ENCODE results near the gene CUX1. TPM values are rescaled to one million over a fixed set of nuclear protein-coding genes. Genes with fewer than 3 reads are reported as not detected.
A peak's percentile ranks its signal among the peaks of the same experiment; 100 is the strongest.

The CUX1 gene
- total and polyA plus RNA-seq, 2 of the 13 experiments (the other 11 are each of a cell fraction or from before 2014, with no cell fraction given) = 13.7 to 14.9 TPM

DNA sequence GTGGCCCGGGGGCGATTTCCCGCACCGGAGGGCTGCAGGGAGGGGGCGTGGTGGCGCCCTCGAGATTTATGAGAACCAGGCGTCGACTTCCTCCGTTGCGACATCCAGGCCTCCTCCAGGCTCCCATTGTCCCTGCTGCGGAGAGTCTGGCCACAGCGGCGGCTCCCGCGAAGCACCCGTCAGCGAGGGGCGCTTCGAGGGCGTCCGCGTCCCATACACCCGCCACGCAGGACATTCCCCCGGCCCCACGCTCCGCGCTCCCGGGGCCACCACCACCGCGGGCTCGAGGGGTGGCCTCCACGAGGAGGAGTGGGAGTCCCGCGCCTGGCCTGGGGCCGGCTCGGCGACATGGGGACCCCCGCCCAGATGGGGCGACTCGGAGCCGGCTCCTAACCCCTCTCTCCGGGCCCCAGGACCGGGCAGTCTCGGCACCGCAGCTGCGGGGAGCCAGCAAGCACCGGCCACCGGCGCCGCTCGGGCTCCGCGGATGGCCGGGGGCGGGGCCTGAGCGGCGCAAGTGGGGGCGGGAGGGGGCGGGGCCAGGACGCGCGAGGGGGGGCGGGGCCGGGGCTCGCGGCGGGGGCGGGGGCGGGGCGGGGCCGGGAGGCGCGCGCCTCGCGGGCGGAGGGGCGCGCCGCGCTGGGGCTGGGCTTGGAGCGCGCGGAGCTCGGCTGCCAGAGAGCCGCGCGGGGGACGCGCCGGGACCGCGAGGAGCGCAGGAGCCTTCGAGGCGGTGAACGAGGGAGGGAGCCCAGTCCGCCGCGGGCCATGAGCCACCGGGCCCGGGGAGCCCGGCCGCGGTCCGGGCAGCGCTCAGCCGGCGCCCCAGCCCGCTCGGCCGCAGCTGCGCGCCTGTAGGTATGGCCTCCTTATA, 469.0 kb downstream of the CUX1 start, which contains the start of gene SH2B2 (continued):
- TF ChIP-seq ZNF232 (CRISPR knock-in tag; IDR thresholded peaks at IDR 0.05; ENCODE audit: borderline replicate concordance) = no peak
- TF ChIP-seq, protein P1, sequence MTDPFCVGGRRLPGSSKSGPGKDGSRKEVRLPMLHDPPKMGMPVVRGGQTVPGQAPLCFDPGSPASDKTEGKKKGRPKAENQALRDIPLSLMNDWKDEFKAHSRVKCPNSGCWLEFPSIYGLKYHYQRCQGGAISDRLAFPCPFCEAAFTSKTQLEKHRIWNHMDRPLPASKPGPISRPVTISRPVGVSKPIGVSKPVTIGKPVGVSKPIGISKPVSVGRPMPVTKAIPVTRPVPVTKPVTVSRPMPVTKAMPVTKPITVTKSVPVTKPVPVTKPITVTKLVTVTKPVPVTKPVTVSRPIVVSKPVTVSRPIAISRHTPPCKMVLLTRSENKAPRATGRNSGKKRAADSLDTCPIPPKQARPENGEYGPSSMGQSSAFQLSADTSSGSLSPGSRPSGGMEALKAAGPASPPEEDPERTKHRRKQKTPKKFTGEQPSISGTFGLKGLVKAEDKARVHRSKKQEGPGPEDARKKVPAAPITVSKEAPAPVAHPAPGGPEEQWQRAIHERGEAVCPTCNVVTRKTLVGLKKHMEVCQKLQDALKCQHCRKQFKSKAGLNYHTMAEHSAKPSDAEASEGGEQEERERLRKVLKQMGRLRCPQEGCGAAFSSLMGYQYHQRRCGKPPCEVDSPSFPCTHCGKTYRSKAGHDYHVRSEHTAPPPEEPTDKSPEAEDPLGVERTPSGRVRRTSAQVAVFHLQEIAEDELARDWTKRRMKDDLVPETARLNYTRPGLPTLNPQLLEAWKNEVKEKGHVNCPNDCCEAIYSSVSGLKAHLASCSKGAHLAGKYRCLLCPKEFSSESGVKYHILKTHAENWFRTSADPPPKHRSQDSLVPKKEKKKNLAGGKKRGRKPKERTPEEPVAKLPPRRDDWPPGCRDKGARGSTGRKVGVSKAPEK (CRISPR knock-in tag; IDR thresholded peaks at IDR 0.05; ENCODE audit: borderline replicate concordance) = no peak
- TF ChIP-seq BRD4 (CRISPR knock-in tag; IDR thresholded peaks at IDR 0.05) = no peak
- TF ChIP-seq MBD4 (IDR thresholded peaks at IDR 0.05; ENCODE audit: borderline replicate concordance, low read length) = no peak
- TF ChIP-seq THAP11 (CRISPR knock-in tag; IDR thresholded peaks at IDR 0.05) = peak; percentile 44; the same call in 1 of the 2 replicates
- TF ChIP-seq RORA (CRISPR knock-in tag; IDR thresholded peaks at IDR 0.05) = no peak
- TF ChIP-seq, protein P2, sequence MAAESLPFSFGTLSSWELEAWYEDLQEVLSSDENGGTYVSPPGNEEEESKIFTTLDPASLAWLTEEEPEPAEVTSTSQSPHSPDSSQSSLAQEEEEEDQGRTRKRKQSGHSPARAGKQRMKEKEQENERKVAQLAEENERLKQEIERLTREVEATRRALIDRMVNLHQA (CRISPR knock-in tag; IDR thresholded peaks at IDR 0.05) = no peak
- no peak for TF ChIP-seq ZNF3 (CRISPR knock-in tag; IDR thresholded peaks at IDR 0.05)
- TF ChIP-seq ZNF331 (CRISPR knock-in tag; IDR thresholded peaks at IDR 0.05) = no peak
- peak; percentile 70; the same call in 1 of the 2 replicates for TF ChIP-seq KDM2A (CRISPR knock-in tag; IDR thresholded peaks at IDR 0.05; ENCODE audit: borderline replicate concordance, low read depth)
- TF ChIP-seq, protein P3, sequence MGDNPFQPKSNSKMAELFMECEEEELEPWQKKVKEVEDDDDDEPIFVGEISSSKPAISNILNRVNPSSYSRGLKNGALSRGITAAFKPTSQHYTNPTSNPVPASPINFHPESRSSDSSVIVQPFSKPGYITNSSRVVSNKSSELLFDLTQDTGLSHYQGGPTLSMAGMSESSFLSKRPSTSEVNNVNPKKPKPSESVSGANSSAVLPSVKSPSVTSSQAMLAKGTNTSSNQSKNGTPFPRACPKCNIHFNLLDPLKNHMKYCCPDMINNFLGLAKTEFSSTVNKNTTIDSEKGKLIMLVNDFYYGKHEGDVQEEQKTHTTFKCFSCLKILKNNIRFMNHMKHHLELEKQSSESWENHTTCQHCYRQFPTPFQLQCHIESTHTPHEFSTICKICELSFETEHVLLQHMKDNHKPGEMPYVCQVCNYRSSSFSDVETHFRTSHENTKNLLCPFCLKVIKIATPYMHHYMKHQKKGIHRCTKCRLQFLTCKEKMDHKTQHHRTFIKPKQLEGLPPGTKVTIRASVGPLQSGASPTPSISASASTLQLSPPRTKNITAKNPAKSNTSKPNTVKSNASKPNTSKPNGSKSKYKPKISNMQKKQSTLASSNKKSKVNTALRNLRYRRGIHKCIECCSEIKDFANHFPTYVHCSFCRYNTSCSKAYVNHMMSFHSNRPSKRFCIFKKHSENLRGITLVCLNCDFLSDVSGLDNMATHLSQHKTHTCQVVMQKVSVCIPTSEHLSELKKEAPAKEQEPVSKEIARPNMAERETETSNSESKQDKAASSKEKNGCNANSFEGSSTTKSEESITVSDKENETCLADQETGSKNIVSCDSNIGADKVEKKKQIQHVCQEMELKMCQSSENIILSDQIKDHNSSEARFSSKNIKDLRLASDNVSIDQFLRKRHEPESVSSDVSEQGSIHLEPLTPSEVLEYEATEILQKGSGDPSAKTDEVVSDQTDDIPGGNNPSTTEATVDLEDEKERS (CRISPR knock-in tag; IDR thresholded peaks at IDR 0.05) = 0 out of 2 replicates have a peak, but pooled peaks have one; percentile 59
- TF ChIP-seq ZNF776 (CRISPR knock-in tag; IDR thresholded peaks at IDR 0.05) = no peak; the same call in 1 of the 2 replicates
- no peak for TF ChIP-seq SIX4 (CRISPR knock-in tag; IDR thresholded peaks at IDR 0.05)
- TF ChIP-seq, protein P4, sequence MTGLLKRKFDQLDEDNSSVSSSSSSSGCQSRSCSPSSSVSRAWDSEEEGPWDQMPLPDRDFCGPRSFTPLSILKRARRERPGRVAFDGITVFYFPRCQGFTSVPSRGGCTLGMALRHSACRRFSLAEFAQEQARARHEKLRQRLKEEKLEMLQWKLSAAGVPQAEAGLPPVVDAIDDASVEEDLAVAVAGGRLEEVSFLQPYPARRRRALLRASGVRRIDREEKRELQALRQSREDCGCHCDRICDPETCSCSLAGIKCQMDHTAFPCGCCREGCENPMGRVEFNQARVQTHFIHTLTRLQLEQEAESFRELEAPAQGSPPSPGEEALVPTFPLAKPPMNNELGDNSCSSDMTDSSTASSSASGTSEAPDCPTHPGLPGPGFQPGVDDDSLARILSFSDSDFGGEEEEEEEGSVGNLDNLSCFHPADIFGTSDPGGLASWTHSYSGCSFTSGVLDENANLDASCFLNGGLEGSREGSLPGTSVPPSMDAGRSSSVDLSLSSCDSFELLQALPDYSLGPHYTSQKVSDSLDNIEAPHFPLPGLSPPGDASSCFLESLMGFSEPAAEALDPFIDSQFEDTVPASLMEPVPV (CRISPR knock-in tag; IDR thresholded peaks at IDR 0.05) = peak; percentile 45; the same call in 1 of the 2 replicates
- TF ChIP-seq ZNF224 (CRISPR knock-in tag; IDR thresholded peaks at IDR 0.05) = no peak
- peak; percentile 73; the same call in 1 of the 2 replicates for TF ChIP-seq ZNF766 (CRISPR knock-in tag; IDR thresholded peaks at IDR 0.05; ENCODE audit: borderline replicate concordance)
- TF ChIP-seq ZNF333 (CRISPR knock-in tag; IDR thresholded peaks at IDR 0.05; ENCODE audit: borderline replicate concordance) = no peak
- TF ChIP-seq PITX1 (CRISPR knock-in tag; IDR thresholded peaks at IDR 0.05) = peak; percentile 67
- TF ChIP-seq ZNF44 (CRISPR knock-in tag; IDR thresholded peaks at IDR 0.05) = no peak
- TF ChIP-seq ZNF713 (CRISPR knock-in tag; IDR thresholded peaks at IDR 0.05) = no peak
- TF ChIP-seq PRPF4 (IDR thresholded peaks at IDR 0.05; ENCODE audit: low read depth, low read length, poor library complexity, severe bottlenecking) = no peak
- no peak for TF ChIP-seq TEAD2 (CRISPR knock-in tag; IDR thresholded peaks at IDR 0.05)
